Activated CD4-positive, alpha-beta T cell treated with anti-CD3 and anti-CD28 coated beads, Interleukin-2, amount 50 U/mL, for 16 hours (primary cell): ENCODE measurements around the gene UBE2E3.
A peak's percentile ranks its signal among the peaks of the same experiment; 100 is the strongest.
"Not testable (repeated sequence)": the region's sequence is repeated elsewhere in the genome, so short reads cannot be mapped to it uniquely, and the experiment has no call there.

Source experiments
- DNase-seq: peaks from one replicate; pipeline ENCODE4 v3.0.0-alpha.2; 2020

Gene UBE2E3

GRCh38 chr2:181036848-181037603 lies 56.6 kb downstream of the UBE2E3 start:
- DNase-seq, result peak; percentile 32

DNA sequence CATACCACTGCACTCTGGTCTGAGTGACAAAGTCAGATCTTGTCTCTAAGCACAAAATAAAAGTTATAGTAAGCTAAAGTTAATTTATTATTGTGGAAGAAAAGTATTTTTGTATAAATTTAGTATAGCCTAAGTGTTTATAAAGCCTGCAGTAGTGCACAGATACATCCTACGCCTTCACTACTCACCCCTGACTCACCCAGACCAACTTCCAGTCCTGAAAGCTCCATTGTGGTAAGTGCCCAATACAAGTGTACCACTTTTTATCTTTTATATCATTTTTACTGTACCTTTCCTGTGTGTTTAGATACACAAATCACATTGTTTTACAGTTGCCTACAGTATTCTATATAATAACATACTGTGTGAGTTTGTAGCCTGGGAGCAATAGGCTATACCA lies 57.5 kb downstream of the UBE2E3 start:
- DNase-seq, result peak; percentile 13

GRCh38 chr2:181038796-181039195 lies 58.4 kb downstream of the UBE2E3 start:
- no peak for DNase-seq

DNA sequence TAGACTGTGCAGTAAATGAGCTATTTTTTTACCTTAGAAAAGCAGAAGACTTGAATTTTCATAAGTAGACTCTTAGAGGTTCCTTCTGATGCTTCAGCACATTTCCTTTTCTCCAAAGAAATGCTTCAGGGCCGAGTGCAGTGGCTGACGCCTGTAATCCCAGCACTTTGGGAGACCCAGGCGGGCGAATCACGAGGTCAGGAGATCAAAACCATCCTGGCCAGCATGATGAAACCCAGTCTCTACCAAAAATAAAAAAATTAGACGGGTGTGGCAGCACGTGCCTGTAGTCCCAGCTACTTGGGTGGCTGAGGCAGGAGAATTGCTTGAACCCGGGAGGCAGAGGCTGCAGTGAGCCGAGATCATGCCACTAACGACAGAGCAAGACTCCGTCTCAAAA lies 60.4 kb downstream of the UBE2E3 start:
- DNase-seq, result not testable (repeated sequence)

DNA sequence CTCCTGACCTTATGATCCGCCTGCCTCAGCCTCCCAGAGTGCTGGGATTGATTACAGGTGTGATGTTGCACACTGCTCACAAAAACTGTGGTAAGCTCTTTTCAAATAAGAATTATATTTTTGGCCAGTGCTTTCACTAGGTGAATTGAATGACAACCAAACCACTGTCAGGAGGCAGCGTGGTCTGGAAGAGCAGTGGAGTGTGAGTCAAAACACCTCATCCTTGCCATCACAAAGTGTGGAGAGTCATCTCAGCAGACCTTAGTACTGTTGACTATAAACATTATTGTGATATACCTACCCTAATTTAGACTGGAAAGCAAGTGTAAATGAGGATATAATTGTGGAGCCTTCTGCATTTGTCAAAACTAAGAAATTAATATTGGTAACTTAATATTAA lies 61.3 kb downstream of the UBE2E3 start:
- DNase-seq, result peak; percentile 25

DNA sequence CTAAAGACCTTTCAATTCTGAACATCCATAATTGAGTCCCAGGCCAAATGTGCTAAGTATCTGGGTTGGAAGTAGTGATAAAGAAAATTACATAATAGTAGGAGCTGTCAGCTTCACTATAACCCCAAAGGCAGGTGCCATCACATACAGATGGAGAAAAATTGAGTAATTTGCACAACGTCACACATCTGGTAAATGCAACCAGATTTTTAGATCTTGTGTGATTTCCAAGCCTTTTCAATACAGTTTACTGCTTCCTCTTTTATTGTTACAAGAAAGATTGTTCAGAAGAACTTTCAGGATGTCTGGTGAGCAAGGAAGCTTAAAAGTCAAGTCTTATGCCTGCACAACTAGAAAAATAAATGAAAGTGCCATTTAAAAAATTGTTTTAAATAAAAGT lies 62.3 kb downstream of the UBE2E3 start:
- DNase-seq, result no peak

GRCh38 chr2:181046833-181047232 lies 66.4 kb downstream of the UBE2E3 start:
- DNase-seq, result no peak

- DNase-seq, result no peak
These were observed 67.4 kb downstream of the UBE2E3 start for GRCh38 chr2:181047829-181048228.

DNA sequence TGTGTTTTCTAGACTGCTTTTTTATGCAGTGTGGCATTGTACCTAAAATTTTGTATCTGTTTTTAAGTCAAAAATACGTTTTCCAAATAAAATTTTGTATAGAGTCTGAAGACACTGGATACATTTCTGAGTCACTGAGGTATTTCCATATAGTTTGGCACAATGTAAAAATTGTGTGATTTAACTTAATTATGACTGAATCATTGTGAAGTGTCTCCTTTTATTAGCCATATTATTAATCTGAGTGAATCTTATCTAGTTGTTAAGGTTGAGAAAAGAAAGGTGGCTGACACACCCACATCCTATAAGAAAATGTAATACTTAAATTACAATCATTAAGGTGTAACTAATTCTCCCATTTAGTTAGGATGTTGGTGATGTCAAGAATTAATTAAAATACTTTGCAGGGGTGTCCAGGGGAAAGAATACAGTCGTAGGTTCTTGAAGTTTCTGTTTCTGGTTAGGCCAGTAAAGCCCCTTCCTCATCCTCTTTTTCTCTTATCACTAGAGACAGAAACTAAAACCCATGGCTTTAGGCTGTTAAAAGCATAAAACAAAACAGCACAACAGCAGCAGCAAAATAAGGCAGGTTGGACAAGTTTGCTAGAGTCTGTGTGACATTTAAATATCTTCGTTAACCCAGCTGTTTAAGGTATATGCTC lies 71.6 kb downstream of the UBE2E3 start:
- no peak for DNase-seq

DNA sequence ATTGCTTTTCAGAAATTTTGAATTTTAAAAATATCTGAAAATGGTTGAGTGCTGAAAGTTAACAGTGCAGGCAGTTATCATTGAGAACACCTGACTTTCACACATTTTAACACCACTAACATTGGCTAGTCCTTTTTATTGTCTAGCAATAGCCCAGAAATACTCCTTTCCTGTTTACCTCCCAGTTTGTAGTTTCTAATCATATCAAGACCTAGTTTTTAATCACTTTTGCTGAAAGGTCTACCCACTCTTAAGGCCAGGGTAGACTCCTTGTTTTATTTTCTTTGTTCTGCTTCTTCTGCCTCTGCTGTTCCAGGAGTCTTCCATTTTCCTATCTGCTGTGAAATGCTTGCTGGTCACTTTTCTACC lies 72.1 kb downstream of the UBE2E3 start:
- DNase-seq, result peak; percentile 18

GRCh38 chr2:181054256-181054655 lies 73.9 kb downstream of the UBE2E3 start:
- no peak for DNase-seq

DNA sequence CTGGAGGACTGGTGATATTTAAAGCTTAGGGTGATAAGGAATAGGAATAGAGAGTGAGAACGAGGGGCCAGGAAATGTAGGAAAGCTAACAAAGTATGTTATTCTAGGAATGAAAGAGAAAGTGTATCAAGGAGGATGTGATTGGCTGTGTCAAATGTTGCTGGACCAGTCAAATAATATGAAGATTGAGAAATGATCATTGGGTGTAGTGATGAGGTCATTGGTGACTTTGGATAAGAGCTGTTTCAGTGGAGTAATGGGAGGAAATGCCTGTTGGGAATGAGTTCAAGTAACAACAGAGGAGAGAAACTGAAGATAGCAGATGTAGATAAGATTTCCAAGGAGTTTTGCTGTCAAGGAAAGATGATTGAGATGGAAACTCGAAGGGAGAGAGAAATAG lies 74.4 kb downstream of the UBE2E3 start:
- no peak for DNase-seq

- DNase-seq, result peak; percentile 52
These were observed 78.2 kb downstream of the UBE2E3 start for GRCh38 chr2:181058378-181059269.

GRCh38 chr2:181063696-181064095 lies 83.3 kb downstream of the UBE2E3 start:
- no peak for DNase-seq

DNA sequence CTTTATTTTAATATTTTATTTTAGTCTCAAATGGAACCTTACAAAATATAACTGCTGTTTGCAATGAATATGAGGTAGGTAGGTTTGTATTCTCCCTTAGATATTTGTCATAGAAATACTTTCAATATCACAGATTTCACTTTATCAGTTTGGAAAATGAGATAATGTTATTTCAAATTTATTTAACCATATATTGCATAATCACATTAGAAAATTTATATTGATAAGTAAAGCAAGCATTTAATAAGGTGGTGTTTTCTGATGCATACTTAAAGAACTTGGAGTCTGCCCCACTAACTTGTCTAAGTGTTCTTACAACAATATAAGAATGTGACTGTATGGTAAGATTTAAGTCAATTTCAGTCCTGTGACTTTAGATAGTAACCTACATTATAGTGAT lies 85.1 kb downstream of the UBE2E3 start:
- no peak for DNase-seq

DNA sequence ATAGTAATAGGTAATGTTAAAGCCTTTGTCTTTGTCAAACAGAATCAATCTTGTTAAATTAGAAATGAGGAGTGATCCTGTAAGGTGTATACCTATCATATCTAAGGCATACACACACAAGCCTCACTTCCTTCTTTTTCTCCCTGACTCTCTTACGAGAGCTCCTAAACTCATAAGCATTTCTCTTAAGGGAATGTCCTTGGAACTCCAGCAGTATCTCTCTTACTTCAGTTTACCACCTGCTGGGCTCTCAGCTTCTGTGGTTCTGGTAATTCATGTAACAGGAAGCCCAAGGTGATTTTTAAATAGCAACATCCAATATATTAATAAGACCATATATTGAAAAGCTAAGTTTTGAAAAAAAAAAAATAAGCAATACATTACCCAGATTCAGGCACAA lies 85.9 kb downstream of the UBE2E3 start:
- no peak for DNase-seq

DNA sequence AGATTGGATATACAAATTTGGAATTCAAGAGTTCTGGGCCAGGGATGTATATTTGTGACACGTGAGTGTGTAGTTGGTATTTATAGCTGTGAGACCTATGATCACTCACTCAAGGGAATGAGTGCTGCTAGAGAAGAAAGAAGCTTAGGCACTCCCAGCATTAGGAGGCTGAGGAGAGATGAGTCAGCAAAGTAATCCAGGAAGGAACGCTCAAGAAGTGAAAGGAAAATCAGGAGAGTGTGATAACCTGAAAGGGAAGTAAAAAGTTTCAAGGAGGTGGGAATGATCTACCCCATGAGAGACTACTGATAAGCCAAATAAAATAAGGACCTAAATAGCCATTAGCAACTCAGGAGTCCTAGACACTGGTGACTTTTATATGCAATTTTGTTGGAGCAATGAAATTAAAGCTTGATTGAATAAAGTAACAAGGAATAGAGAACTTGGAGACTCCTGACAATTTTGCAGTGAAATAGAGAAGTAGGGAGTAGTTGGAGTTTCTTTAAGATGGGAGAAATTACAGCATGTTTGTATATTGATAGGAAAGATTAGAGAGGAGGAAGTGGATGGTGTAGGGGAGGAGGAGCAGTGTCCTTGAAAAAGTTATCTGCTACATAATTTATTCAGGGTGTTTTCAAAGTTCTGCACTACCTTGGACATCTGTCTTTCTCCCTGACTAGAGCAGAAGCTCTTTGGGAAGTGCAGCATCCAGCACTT lies 89.9 kb downstream of the UBE2E3 start:
- no peak for DNase-seq

DNA sequence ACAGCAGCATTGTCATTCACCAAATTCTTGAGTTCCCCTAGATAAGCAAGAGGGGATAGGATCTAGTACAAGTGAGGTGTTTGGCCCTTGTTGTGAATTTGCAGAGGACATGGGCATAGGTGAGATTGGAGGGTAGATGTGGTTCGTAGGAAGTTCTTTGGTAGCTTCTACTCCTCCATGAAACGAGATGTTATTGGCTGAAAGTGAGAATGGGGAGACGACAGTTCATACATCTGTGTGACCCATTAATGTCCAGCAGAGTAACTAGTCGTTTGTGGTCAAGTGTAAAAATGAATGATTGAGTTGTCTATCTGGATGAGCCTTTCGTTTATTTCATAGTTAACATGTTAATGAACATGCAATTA lies 90.4 kb downstream of the UBE2E3 start:
- no peak for DNase-seq

DNA sequence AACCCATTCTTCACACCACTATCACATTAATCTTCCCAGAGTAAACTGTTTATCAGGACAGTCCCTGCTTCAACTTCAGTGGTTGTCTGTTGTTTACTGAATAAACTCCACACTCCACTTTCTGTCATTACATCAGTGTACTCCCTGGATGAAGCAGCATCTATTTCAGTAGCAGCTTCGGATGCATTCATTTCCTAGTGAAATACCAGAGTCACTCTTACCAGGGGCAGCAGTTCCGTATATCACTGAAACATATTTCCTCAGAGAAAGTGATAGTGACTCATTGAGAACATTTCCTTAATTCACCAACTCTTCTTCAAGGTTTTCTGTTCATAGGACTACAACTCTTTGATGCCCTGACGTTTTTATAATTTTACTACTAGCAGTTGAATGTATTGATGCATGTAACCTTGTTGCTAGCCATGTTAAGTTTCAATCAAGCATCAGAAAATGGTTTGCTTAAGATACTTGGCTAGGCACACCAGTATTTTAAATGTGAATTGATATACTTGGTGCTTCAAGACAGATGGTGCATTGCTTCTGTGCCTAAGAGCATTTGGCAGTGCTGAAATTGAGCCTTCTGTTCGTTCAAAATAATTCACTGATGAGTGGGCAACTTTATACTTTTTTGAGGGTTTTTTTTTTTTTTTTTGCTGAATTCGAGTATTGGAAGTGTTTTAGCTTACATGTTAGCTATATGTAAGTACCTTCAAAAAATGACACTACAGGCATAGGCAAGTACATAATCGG lies 92.3 kb downstream of the UBE2E3 start:
- DNase-seq, result no peak

DNA sequence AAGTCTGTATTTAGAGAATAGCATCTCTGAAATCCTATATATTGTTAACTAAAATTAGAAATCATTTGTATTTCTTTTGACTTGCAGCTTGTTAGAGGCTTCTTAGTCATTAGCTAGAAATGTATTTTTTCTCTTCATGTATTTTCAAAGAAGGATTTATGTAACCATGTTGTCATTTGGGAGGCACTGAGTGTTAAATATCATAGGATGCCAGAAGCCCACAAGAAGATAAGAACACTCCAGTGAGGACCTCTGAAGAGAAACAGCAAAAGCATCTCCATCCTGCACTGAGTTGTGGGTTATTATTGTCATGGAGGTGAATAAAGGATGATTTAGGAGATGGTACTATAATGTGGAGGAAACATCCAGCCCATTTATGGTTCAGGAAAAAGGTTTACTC lies 93.5 kb downstream of the UBE2E3 start:
- DNase-seq, result no peak

GRCh38 chr2:181074457-181074856 lies 94.1 kb downstream of the UBE2E3 start:
- no peak for DNase-seq

DNA sequence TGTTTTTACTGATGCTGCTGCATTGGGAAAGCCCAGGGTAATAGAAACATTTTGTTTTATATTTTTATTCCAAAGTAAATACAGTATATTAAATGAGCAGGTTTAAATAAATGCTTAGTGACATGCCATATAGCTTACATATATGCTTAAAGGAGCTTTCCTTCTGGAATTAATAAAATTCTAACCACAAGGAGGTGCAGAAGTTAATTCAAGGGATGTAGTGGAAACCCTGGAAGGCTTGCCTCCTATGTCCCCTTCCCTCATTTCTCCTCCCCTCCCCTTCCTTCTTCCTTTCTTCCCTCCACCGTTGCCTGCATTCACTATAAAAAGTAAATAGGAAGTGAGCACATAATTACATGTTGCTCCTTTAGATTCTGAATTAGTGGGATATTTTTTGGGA lies 96.3 kb downstream of the UBE2E3 start:
- no peak for DNase-seq
